Uterus (tissue), 4 donors: ENCODE data around the gene MUSTN1. TPM values are rescaled to one million over a fixed set of nuclear protein-coding genes. Genes with fewer than 3 reads are reported as not detected.

ENCODE experiments used
- DNase-seq, 2 donors: peaks; one replicate each; pipeline ENCODE4 v3.0.0-alpha.2; 2019 to 2020
- H3K27ac ChIP-seq, 2 donors: fragments of 200-600 bp; sonication (generic); 1 replicate in 1 of 2; 2 replicates in 1 of 2; pipeline ENCODE4 v1.5.1; 2016 to 2018
- H3K27me3 ChIP-seq, 2 donors: fragments of 200-600 bp; sonication (generic); one replicate each; pipeline ENCODE4 v1.5.1; 2018 to 2019; ENCODE audit warnings: control low read depth in 1 of 2
- H3K36me3 ChIP-seq, 2 donors: fragments of 200-600 bp; sonication (generic); one replicate each; pipeline ENCODE4 v1.5.1; 2019; ENCODE audit warnings: control low read depth in 1 of 2
- H3K4me1 ChIP-seq, 2 donors: fragments of 200-600 bp; sonication (generic); one replicate each; pipeline ENCODE4 v1.5.1; 2018 to 2019; ENCODE audit warnings: control low read depth in 1 of 2
- H3K4me3 ChIP-seq, 2 donors: fragments of 200-600 bp; sonication (generic); 1 replicate in 1 of 2; 2 replicates in 1 of 2; pipeline ENCODE4 v1.5.1; 2018 to 2019; ENCODE audit warnings: mild to moderate bottlenecking in 1 of 2
- H3K9me3 ChIP-seq, 2 donors: fragments of 200-600 bp; sonication (generic); one replicate each; pipeline ENCODE4 v1.5.1; 2019; ENCODE audit warnings: control low read depth in 1 of 2
- POLR2A ChIP-seq, 2 donors: fragments of 450-650 bp; IDR thresholded peaks; one replicate each; pipeline ENCODE4 v1.6.1; 2016; ENCODE audit warnings: antibody characterized with exemption in 2 of 2, mild to moderate bottlenecking in 1 of 2, moderate library complexity in 1 of 2
- intact Hi-C: fragments of 100-400 bp; cut with DNase I; formaldehyde crosslinking; loops from one replicate; pipeline ENCODE4 v1.15.1; 2023; ENCODE audit warnings: low total_unique reads
- total RNA-seq, 4 donors: library from RNA; depleted of rRNA in 3 of 4; stranded (reverse); fragments of >200 nt in 3 of 4; gene quantifications; one replicate each; pipeline versions ENCODE4 v1.1.0 to v1.2.4, GENCODE V29; 2014 to 2023
- TF ChIP-seq, protein P1 (sequence below), 4 experiments: fragments of 200-600 bp in 2 of 4; fragments of 450-650 bp in 2 of 4; sonication (generic) in 2 of 4; IDR thresholded peaks; one replicate each; pipeline ENCODE4 v1.5.1; 2016 to 2019; ENCODE audit warnings: antibody characterized with exemption in 4 of 4, mild to moderate bottlenecking in 2 of 4, moderate library complexity in 1 of 4
- donor health status: DM: yes; HTN: yes; CAD: no.

Gene MUSTN1
- total RNA-seq, 4 donors from 2014 or later: 1.8 to 35.2 (median 8.7) TPM; not detected in 1

DNA sequence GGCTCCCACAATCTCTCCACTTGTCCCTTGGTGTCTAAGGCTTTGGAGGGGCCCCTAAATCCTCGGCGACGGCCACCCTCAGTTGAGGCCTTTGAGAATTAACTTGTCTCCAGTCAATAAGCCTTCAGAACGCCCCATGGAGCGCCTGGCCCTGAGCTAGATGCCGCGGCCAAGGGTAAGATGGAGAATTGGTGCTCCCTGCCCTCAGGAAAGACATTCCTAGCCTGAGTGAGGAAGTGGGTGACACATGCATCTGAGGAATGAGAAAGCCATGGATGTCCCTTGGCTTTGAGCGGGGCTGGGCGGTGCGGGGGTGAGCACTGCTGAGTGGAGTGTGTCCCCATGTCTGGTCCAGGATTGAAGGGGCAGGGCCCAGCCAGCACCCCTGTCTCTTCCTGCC lies 17.6 kb downstream of the MUSTN1 start:
- H3K27ac ChIP-seq: no peak overlapping the region
- TF ChIP-seq, protein P1, sequence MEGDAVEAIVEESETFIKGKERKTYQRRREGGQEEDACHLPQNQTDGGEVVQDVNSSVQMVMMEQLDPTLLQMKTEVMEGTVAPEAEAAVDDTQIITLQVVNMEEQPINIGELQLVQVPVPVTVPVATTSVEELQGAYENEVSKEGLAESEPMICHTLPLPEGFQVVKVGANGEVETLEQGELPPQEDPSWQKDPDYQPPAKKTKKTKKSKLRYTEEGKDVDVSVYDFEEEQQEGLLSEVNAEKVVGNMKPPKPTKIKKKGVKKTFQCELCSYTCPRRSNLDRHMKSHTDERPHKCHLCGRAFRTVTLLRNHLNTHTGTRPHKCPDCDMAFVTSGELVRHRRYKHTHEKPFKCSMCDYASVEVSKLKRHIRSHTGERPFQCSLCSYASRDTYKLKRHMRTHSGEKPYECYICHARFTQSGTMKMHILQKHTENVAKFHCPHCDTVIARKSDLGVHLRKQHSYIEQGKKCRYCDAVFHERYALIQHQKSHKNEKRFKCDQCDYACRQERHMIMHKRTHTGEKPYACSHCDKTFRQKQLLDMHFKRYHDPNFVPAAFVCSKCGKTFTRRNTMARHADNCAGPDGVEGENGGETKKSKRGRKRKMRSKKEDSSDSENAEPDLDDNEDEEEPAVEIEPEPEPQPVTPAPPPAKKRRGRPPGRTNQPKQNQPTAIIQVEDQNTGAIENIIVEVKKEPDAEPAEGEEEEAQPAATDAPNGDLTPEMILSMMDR (IDR thresholded peaks at IDR 0.05): no peak
- no peak for TF ChIP-seq POLR2A (IDR thresholded peaks at IDR 0.05)
- no peaks in the 10 kb centered on the region for H3K36me3 ChIP-seq
- no peak overlapping the region for H3K4me3 ChIP-seq
- no peaks in the 10 kb centered on the region for H3K27me3 ChIP-seq
- no peaks in the 10 kb centered on the region for H3K4me1 ChIP-seq
- no peak for DNase-seq
- intact Hi-C loops: no loop called here
- H3K9me3 ChIP-seq: no peaks in the 10 kb centered on the region

DNA sequence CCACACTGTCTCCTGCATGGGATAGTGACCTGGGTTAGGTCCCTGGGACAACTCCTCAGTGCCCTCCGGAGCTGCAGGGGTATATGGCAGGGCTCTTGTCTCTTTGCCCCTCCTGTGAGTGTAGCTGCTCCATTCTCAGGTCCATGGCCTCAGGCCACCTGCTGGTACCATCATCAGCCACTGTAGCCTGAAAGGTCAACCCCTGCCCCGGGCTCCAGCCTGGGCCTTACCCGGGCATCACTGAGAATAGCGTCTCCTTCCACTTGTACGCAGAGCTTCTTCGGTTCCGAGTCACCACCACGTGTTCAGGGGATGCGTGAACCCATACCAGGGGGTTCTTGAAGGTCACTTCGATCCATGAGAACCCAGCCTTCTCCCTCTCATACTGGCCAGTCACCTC lies 18.2 kb downstream of the MUSTN1 start:
- no peak for DNase-seq
- TF ChIP-seq, protein P1 (IDR thresholded peaks at IDR 0.05): no peak
- TF ChIP-seq POLR2A (IDR thresholded peaks at IDR 0.05): no peak
- Histone ChIP-seq H3K4me1 (no peaks in the 10 kb centered on the region), H3K36me3 (no peaks in the 10 kb centered on the region), H3K27ac (no peak overlapping the region), H3K27me3 (no peaks in the 10 kb centered on the region), H3K4me3 (no peak overlapping the region), H3K9me3 (no peaks in the 10 kb centered on the region)
- intact Hi-C loops: no loop called here

DNA sequence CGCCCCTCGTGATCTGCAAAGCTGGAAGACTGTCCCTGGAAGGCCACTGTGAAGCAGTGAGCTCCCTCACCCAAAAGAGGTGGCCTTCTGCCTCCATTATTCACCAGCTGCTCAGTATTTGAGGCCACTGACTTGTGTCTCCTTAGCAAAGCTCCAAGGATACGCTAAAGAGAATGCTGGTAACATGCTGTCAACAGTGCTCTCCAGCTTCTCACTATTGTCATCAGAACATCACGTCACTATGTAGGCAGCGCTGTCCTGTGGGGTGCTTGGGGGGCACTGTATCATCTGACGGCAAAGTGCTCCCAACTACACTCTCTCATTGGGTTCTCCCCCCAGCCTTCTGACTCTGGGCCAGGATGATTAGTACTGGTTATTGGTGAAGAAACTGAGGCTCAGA lies 18.6 kb downstream of the MUSTN1 start:
- no peak overlapping the region for H3K4me3 ChIP-seq
- H3K27me3 ChIP-seq: no peaks in the 10 kb centered on the region
- no peaks in the 10 kb centered on the region for H3K4me1 ChIP-seq
- no peaks in the 10 kb centered on the region for H3K9me3 ChIP-seq
- H3K27ac ChIP-seq: no peak overlapping the region
- DNase-seq: no peak
- TF ChIP-seq, protein P1 (IDR thresholded peaks at IDR 0.05): no peak
- no peak for TF ChIP-seq POLR2A (IDR thresholded peaks at IDR 0.05)
- H3K36me3 ChIP-seq: no peaks in the 10 kb centered on the region
- intact Hi-C loops: no loop called here

DNA sequence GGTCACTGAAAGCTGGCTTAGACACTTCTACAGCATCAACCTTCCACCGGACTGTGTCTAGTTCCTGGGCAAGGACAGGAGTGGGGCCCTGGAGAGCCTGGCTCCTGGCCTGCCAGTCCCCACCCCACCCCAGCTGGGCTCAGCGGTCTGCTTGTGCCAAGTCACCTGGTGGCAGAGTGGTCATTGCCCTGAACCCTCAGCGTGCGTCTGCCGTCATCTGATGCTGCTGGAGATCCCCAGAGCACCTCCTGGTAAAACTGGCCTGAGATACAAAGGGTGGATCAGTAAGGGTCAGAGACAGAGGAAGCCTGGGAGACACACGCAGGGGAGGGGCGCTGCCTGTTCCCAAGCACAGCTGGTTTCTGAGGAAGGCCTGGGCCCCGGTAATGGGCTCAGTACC lies 21.0 kb downstream of the MUSTN1 start:
- H3K27me3 ChIP-seq: no peaks in the 10 kb centered on the region

DNA sequence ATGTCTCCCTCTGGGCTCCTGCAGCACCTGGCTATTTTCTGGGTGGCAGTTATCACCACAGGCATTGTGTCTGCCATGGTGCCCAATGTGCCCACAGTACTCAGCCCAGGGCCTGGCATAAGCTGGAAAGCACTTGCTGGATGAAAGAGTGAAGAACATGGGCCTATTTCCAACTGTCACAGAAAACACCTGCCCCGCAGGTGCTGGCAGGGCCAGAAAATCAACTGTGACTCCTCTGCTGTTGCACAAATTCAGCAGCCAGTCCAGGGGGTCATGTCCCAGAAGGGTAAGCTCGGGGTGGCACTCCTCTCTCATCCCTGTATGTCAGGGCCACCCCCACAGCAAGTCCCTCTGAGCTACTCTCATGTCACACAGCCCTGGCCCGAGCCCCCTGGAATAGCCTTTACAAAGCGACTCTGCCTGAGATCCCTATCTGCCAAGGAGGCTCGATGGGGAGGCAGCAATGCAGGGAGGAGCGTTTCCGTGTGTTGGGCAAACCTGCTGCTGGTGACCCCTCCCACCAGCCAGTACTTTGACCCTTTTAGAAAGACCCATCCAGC lies 23.3 kb downstream of the MUSTN1 start:
- TF ChIP-seq POLR2A (IDR thresholded peaks at IDR 0.05): no peak
- TF ChIP-seq, protein P1 (IDR thresholded peaks at IDR 0.05): no peak
- Histone ChIP-seq H3K36me3 (no peaks in the 10 kb centered on the region), H3K9me3 (no peaks in the 10 kb centered on the region), H3K4me3 (no peak overlapping the region), H3K27me3 (no peaks in the 10 kb centered on the region), H3K4me1 (no peaks in the 10 kb centered on the region), H3K27ac (no peak overlapping the region)
- intact Hi-C loops: no loop called here
- DNase-seq: no peak

More for the DNA sequence above, 21.0 kb downstream of the MUSTN1 start:
- Histone ChIP-seq H3K36me3 (no peaks in the 10 kb centered on the region), H3K27ac (no peak overlapping the region), H3K9me3 (no peaks in the 10 kb centered on the region), H3K4me3 (no peak overlapping the region), H3K4me1 (no peaks in the 10 kb centered on the region)
- TF ChIP-seq, protein P1 (IDR thresholded peaks at IDR 0.05): no peak
- TF ChIP-seq POLR2A (IDR thresholded peaks at IDR 0.05): no peak
- DNase-seq: no peak
- intact Hi-C loops: no loop called here
